Endometrial microvascular endothelial cells (primary cell): ENCODE results near the gene BUB1B. TPM values are rescaled to one million over a fixed set of nuclear protein-coding genes. Genes with fewer than 3 reads are reported as not detected.

Experiments used
- in situ Hi-C: cut with HindIII; loops from 2 replicates; pipeline ENCODE4 v1.10.0; 2017; ENCODE audit warnings: low sequenced_read_pairs, low pct_unique_long_range_greater_than_20kb; ENCODE audit errors: inconsistent ontology term
- total RNA-seq: library from RNA; depleted of rRNA; stranded (reverse); fragments of >200 nt; gene quantifications from one replicate; pipeline ENCODE4 v1.2.3, GENCODE V29; 2015; ENCODE audit errors: inconsistent ontology term

BUB1B gene
- total RNA-seq, 1 donor from 2014 or later: 74.1 TPM

DNA sequence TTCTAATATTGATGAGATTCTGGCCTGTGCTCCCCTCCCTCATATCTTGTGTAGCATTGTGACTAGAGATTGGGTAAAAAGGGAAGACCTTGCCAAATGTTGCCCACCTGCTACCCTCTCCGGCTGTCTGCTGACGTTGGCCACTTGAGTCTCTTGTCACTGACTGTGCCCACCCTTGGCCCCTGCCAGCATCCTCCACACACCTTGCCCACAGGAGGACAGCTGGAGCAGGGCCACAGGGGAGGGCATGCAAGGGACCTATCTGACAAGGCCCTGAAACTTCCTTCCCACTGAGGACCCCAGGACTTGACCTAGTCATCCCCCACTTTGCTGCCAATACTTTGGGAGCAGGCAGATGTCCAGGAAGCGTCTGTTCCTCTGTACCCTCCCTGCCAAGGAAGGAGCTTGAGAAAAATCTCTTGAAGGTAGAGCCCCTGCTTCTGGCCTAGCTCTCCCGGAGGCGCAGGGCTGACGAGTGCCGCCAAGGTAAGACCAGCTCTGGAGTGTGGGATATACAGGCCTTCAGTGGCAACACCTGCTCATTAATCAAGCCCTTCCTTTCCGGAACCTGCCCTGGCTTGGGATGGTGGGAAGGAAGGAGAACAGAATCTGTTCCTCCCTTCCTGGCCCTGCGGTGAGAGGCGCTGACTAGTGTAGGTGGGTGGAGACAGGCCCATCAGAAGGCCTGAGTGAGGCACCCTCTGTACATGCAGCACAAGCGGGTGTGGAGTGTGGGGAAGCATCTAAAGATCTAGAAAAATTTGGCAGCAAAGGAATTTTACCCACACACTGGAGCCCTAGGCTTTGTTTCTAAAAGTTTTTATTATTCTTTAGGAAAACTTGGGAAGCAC, 73.1 kb downstream of the BUB1B start:
- in situ Hi-C loops: no loop called here

DNA sequence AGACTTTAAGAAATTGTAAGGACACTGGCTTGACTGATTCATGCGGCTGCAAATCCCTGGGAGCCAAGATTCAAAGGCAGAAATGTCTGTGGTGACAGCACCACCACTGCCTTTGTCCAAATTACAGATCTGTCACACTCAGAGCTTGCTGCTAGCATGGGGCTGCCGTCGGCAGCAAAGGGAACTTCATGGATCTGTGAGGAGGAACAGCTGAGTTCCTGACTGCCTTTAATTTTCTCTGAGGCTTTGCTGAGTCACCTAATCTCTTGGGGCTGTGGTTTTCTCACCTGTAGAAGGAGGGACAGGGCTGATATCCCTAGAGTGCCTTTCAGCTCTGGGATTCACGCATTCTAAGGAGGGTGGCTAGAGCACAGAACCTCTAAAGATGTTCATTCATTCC, 73.9 kb downstream of the BUB1B start:
- in situ Hi-C loops: no loop called here

DNA sequence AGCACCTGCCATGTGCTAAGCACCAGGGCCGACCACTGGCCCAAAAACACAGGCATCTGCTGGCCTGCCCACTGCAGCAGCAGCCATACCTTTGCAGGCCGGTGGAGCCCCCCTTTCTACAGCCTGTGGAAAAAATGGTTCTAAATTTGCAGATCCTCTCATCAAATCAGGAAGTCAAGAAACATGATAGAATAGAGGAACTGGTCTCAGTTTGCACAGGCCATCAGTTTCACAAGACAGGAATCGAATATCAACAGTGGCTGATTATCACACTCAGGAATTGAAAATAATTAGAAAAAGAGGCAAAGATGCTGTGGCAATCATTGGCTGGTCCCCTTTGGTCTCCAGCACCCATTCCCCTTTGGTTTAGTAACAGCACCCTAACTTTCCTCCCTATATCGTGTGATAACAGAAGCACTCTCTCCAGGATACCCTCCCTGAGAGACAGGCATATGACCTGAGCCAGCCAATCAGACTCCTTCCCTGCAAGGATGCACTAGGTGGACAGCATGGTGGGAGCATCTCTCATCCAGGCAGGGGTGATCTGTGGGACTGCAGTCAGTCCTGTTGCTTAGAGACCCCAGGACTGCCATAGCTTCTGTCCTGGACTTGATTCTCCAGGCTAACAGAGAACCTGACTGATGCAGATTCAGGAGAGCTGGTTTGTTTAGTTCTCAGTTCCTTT, 74.5 kb downstream of the BUB1B start:
- in situ Hi-C loops: no loop called here

DNA sequence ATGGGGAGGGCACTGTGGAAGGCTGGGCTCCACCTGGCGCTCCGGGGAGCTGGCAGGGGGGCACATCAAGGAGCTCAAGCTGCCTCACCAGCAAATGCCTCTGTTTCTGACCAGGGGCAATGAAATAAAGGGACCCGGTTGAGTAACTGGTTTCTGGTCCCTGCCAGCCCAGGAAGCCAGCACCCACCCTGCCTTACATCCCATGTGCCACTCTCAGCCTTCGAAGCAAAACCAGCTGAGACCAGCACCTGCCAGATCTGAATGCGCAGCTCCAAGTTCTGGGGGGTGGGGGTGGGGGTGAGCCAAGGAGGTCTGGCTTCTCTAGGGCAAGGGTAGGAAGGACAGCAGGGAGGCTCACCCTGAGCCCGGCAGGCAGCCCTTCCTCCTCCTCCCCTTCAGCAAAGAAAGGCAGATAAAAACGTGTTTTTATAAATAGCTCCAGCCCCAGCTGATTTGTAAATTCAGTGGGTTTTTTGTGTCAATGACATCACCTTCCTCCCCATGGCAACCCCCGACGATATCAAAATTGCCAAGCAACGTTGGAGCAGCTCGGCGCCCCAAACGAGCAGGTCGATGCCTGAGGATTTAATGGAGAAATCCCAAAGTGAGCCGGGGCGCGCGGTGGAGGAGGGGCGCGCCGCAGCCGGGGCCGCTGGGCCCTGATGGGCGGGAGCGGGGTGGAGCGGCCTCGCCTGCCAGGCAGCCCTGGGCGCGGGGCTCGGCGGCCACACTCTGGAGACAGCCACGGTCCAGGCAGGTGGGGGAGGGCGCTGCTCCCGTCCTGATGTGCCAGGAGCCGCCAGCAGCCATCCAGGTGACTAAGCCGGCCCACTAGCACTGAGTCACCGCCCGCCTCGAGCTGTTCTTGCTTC, 77.9 kb downstream of the BUB1B start, which contains the start of gene PAK6:
Gene PAK6, plus strand, starts transcription at position 532 of the 872 bp plus-strand sequence. CDS start 25,723 bp downstream, outside the sequence.
- in situ Hi-C loops: no loop called here

DNA sequence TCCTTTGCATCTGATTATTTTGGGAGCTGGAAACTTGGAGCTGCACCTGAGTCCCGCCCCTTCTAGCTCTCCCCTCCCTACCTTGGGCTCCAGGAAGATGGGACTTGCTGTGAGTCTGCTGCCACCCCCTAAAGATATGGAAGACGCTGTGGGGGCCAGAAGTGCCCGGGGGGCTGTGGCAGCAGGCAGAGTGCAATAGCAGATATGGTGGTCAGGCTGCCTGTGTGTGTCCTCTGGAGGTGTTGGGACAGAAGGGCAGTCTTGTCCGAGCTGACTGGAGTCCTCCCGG, 78.5 kb downstream of the BUB1B start:
- in situ Hi-C loops: no loop called here

DNA sequence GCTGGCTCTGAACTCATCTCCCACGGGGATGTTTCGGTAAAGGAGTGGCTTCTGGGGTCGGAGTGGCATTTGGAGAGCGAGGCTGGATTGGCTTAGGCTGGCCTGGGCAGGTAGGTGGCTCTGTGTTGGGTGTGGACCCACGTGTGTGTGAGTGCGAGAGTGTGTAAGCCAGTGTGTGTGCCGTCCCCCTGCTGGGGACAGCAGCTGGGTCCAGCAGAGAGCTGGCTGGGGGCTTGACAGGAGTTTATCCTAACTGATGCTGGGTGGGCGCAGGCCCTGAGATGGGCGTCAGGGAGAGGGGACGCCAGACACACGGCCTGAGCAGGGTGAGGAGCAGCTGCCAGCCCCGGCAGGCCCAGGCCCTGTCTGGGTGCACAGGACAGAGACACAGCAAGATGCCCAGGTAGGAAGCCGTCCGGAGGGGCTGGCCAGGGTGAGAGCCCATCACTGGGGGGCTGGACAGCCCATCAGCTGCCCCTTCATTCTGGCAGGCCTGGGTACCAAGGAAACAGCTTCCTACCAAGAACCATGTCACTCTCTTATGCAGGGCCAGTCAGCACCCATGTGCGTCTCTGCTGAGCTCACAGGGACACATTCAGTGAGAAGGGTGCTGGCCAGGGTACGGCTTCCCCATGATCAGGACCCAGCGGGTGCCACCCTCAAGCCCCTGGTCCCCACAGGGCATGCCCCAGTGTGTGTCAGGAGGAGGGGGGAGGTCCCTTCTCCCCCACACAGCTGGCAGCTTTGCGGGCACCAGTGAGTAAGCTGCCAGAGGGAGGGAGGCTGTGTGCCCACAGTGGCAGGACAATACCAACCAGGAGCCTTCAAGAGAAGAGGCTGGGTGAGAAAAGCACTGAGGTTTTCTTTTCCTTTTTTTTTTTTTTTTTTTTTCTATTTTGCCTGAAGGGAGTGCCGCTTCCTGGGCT, 79.1 kb downstream of the BUB1B start:
- in situ Hi-C loops: no loop called here

DNA sequence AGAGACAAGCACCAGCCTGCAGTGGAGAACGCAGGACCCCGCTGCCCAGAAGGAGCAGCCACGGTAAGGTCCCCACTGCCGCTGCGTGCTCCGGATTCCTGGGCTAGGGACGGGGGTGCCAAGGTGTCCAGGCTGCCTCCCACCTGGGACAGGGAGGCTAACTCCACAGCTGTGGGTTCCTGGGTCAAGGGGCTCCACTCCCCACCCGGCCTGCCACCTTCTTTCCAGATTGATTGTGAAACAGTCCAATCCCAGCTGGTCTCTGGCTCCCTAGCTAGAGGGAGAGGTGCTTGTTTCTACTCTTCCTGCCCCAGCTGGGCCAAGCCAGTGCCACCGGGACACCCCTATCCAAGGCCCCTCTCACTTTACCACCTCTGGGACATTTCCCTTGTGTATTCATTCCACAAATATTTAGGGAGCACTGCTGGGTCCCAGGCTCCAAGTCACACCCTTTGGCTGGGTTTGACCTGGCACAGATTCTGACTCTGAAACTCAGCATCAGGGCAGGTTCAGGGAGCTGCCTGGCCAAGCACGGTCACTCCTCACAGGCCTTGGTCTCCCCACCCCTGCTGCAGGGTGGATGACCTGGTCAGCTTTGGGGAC, 79.9 kb downstream of the BUB1B start:
- in situ Hi-C loops: no loop called here

DNA sequence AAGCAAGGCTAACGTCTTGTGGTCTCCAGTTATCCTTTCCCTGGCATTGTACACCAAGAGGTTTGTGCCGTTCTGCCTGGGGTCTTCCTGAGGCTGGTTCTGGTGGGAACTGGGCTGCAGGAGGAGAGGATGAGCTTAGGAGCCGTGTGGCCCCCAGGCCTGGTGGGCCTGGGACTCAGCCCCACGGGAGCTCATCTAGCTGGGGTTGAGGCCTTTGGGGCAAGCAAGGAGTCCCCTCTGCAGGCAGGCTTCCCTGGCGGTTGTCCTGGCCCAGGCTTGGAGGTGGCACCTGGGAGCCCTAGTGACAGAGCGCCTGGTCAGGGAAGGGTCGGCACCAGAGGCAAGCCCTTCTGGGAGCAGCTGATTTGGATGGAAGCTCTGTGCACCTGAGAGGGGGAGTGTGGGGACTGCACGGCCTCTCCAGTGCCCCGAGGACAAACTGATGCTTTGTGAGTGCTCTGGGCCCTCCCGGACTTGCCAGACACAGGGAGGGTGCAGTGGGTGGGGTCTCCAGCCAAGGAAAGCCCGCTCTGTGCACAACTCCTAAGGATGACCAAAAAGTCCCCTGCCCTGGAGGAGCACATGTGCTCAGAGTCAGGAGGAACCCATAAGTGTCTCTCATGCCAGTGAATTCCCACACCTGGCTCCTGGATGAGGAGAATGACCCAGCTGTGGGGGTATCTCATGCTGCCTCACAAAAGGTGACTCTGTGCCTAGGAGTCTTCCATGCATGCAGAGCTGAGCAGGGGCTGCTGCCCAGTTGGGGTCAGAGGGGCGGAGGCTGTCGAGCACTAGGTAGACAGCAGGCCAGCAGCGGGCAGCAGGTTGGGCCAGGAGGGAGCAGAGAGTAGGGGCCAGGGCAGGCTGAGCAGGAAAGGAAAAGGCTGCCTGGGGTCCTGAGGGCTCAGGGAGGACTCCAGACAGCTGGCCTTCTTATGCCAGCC, 80.7 kb downstream of the BUB1B start:
- in situ Hi-C loops: no loop called here

DNA sequence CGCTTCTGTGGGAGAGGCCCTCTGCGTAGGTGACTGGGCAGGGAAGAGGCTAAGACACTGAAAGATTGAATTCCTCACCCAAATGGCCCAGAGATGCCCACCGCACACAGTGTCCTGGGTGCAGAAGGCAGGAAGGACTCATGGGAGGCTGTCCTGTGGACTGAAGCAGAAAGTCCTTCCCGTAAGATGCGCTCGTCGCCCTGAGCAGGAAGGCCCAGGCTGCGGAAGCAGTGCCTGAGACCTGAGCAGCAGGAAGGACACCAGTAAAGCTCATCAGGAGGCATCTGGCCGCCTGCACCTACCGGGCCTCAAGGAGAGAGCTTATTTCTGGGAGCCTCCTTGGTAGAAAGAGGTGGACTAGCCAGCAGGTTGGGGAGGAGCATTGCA, 81.3 kb downstream of the BUB1B start:
- in situ Hi-C loops: no loop called here

DNA sequence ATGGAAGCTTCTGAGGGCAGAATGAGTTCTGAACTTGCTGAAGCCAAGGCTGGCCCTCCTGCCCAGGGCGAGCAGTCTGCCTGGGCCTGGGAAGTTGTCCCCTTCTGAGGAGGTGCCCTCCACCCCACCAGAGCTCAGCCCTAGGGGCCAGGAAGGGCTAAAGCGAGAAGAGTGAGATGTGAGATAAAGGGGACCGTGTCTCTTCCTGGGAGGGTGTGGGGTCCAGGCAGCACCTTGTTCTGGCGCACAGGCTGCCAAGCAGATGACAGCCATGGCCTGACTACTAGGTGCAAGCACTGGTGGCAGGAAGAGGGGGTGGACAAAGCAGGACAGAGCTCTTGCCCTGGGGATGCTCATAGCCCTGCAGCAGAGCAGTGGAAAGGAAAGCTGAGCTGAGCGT, 81.7 kb downstream of the BUB1B start:
- in situ Hi-C loops: no loop called here

DNA sequence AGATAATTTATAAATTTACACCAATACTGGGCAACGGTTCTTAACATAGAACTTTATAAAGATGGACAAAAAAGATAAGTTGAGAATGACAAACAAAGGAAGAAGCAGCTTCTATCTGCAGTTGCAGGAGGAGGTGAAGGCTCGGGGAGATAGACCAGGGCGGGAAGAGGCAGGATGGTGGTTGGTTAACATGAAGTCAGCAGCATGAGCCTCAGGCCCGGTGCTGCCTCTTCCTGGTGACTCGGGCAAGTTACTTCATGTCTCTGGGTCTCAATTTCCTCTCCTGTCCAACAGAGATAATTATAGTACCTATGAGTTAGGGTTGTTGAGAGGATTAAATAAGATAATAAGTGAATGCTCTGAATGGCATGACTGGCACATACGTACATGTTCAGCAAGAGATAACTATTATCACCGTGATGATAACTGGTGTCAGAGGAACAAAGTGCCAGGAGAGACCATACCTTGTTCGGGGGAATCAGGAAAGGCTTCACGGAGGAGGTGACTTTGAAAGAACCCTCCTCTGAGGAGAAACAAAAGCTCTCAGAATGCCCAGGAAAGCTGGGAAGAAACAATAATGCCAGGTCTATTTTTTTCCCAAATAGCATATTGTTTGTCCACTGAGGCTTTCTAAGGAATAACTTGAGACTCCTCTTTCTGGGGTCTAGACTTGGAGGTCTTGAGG, 82.4 kb downstream of the BUB1B start:
- in situ Hi-C loops: no loop called here

DNA sequence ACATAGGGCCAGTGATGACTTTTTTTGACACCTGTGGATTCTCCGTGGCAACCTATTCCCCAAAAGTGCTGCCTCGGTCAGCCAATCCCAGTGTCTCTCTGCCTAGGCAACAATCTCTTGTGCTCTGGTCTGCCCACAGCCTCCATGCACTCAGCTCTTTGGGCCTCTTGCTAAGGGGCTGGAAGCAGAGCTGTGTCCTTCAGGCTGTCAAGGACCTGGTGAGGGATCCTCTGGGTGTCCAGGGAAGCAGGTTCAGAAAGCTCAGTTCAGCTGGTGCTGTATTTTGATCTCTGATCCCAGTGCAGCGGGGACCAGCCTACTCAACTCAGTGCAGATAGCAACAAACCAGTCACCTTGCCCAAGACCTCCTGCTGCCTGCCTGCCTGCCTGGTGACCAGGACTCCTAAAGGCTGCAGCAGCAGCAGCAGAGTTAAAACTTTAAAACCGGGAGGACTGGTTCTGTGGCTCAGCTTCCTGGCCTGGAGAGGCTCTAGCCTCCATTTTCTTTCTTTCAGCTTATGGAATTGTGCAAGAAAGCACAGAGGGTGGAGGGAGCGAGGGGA, 84.2 kb downstream of the BUB1B start:
- in situ Hi-C loops: no loop called here

DNA sequence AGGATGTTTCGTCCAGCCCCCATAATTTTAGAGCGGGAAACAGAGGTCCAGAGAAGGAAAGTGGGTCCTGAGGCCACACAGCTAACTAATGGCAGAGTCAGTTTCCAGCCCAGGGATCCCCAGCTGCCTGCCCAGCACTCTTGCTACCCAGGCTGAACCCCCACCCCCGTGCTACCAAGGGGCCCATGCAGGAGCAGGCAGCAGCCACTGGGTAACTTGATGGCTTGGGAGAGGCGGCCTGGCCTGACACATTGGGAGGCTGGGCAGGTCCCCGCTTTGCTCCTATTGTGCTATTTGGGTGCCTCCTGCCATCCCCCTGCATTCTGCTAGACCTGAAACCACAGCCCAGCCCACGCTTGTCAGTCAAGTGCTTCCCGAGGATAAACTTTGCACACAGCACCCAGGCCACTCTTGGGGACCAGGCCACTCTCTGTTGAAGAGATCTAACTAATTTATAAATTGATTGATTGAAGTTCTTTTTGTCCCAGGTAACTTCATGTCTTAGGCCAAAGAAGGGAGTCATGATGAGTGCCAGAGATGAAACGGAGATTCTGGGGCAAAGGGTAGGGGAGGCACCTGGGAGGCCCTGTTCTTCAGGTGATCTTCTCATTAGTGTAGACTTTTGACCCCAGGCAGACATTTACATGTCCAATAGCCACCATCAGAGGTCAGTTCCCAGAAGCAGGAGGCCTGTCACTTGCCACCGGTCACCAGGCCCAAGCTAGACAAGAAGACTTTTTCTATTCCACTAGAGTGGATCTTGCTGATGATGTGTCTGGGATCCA, 85.0 kb downstream of the BUB1B start:
- in situ Hi-C loops: no loop called here

DNA sequence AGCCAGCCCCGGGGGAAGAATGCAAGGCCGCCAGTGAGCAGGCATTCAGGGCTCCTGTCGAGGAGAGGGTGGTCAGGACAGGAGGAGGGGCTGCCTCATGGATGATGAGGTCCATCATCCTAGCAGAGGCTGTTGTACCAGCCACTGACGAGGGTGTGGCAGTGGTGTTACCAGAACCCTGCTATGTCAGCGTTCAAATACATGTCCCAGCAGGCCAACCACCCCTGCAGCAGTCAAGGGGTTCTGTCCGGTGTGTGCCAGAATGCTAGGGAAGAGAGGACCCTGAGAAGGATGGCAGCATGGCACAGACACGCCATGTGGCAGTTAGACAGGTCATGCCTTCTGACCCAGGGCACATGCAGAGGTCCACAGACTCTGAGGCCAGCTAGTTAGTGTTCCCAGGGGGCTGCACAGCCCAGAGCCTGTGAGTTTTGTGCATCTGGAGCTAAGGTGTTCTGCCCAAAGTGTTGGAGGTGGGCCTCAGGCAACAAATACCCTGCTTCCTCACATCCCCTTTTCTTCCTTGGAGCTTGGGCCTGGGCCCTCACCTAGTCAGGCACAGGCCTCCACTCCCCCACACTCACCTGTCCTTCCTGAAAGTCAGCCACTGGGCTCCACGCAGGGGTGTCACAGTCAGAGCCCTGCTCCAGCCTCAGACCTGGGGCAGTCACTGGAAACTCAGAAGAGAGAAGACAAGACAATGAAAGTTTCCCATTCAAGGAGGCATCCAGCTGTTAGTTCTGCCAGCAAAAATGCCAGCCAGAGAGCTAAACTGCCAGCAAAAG, 85.8 kb downstream of the BUB1B start:
- in situ Hi-C loops: no loop called here

DNA sequence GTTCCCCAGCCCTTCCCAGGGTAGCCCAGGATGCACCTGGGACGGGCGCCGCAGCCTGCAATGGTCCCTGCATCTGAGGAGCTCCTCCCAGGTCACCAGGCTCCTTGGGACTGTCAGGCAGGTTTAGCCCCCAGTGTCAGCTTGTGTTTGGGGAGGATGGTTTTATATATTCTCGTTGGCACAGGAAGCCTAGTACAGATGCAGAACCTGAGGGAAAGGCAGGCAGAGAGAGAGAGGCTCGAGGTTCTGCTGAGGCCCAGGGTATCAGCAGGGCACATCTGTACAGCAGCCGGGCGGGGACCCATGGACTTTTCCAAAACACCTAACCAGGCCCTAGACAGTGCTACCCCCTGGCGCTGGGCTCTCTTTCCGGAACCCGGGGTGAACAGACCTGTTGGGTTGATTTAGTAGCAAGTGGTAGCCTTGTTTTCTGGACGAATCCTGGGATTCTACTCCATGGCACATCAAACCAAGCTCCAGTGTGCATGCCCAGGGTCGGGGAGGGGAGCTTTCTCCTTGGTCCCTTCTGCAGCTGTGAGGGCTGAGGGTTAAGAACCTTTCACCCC, 86.6 kb downstream of the BUB1B start:
- in situ Hi-C loops: no loop called here
